Stomach smooth muscle (tissue), 2 donors: ENCODE measurements around the gene GMPR.

Experiments used
- H3K27ac ChIP-seq: one replicate; pipeline ENCODE4 v1.7.0; 2013; ENCODE audit warnings: mild to moderate bottlenecking, low read length, inconsistent platforms
- H3K27me3 ChIP-seq, 2 donors: one replicate each; pipeline ENCODE4 v1.7.0; 2013; ENCODE audit warnings: low read length in 2 of 2; ENCODE audit not compliant: insufficient read depth in 2 of 2, control insufficient read depth in 1 of 2
- H3K36me3 ChIP-seq, 2 donors: one replicate each; pipeline ENCODE4 v1.7.0; 2013; ENCODE audit warnings: low read length in 2 of 2; ENCODE audit not compliant: control insufficient read depth in 2 of 2, insufficient read depth in 2 of 2
- H3K4me1 ChIP-seq: one replicate; pipeline ENCODE4 v1.7.0; 2013; ENCODE audit warnings: low read length; ENCODE audit not compliant: control insufficient read depth, insufficient read depth
- H3K4me3 ChIP-seq, 2 donors: one replicate each; pipeline ENCODE4 v1.7.0; 2013; ENCODE audit warnings: low read length in 2 of 2
- H3K9ac ChIP-seq, 2 donors: one replicate each; pipeline ENCODE4 v1.7.0; 2013; ENCODE audit warnings: low read length in 2 of 2, mild to moderate bottlenecking in 1 of 2
- H3K9me3 ChIP-seq, 2 donors: one replicate each; pipeline ENCODE4 v1.7.0; 2013; ENCODE audit warnings: low read length in 2 of 2; ENCODE audit not compliant: control insufficient read depth in 2 of 2
- donor health status: healthy.
- donor health status: Pancreatic carcinoma.

The GMPR gene

GRCh38 chr6:16338577-16339264 lies 100.3 kb downstream of the GMPR start:
- H3K36me3 ChIP-seq, result no peaks in the 10 kb centered on the region
- peak overlapping the region in 1 of 2 donors; percentile 29 for H3K4me3 ChIP-seq
- H3K4me1 ChIP-seq, result peaks cover 45% of the 10 kb centered on the region
- no peak overlapping the region for H3K9ac ChIP-seq
- H3K27ac ChIP-seq, result peak overlapping the region; percentile 41
- no peaks in the 10 kb centered on the region for H3K9me3 ChIP-seq
- no peaks in the 10 kb centered on the region for H3K27me3 ChIP-seq

GRCh38 chr6:16339265-16339587 lies 100.8 kb downstream of the GMPR start:
- peaks cover 45% of the 10 kb centered on the region for H3K4me1 ChIP-seq
- H3K27me3 ChIP-seq, result no peaks in the 10 kb centered on the region
- peak overlapping the region in 1 of 2 donors; percentile 29 for H3K4me3 ChIP-seq
- no peak overlapping the region for H3K9ac ChIP-seq
- no peaks in the 10 kb centered on the region for H3K9me3 ChIP-seq
- H3K36me3 ChIP-seq, result no peaks in the 10 kb centered on the region
- H3K27ac ChIP-seq, result peak overlapping the region; percentile 41

- H3K9ac ChIP-seq, result no peak overlapping the region
- H3K27me3 ChIP-seq, result no peaks in the 10 kb centered on the region
- peaks cover 19% of the 10 kb centered on the region for H3K4me1 ChIP-seq
- no peak overlapping the region for H3K4me3 ChIP-seq
- no peaks in the 10 kb centered on the region for H3K9me3 ChIP-seq
- H3K36me3 ChIP-seq, result no peaks in the 10 kb centered on the region
- H3K27ac ChIP-seq, result no peak overlapping the region
Measured at GRCh38 chr6:16343593-16343992, 105.2 kb downstream of the GMPR start.

GRCh38 chr6:16344756-16345155 lies 106.4 kb downstream of the GMPR start:
- Histone ChIP-seq H3K27ac (no peak overlapping the region), H3K9me3 (no peaks in the 10 kb centered on the region), H3K27me3 (no peaks in the 10 kb centered on the region)

More at GRCh38 chr6:16344756-16345155, 106.4 kb downstream of the GMPR start:
- peaks cover 10% of the 10 kb centered on the region for H3K4me1 ChIP-seq
- H3K36me3 ChIP-seq, result no peaks in the 10 kb centered on the region
- no peak overlapping the region for H3K9ac ChIP-seq
- no peak overlapping the region for H3K4me3 ChIP-seq
